BJ (cell line): ENCODE results near the gene CD6. TPM values are rescaled to one million over a fixed set of nuclear protein-coding genes. Genes with fewer than 3 reads are reported as not detected.

ENCODE experiments used
- CTCF ChIA-PET: fragments of 350-600 bp; formaldehyde crosslinking; extraction: SDS; loops from one replicate; lab custom pipeline; 2021; ENCODE audit warnings: antibody characterized with exemption, inconsistent platforms; lab: Yijun Ruan, JAX
- POLR2A ChIA-PET: fragments of 300-600 bp; sonication (Branson Sonifier 250); formaldehyde crosslinking; extraction: SDS; loops from one replicate; lab custom pipeline; 2021; ENCODE audit warnings: antibody characterized with exemption; lab: Charles Lee
- DNase-seq: peaks from one replicate; pipeline ENCODE4 v3.0.0-alpha.2; 2011; ENCODE audit warnings: low read depth
- H3K27me3 ChIP-seq: 2 replicates; pipeline ENCODE4 v1.6.0; 2011; ENCODE audit warnings: low read length; ENCODE audit not compliant: control insufficient read depth, insufficient read depth
- H3K36me3 ChIP-seq: 2 replicates; pipeline ENCODE4 v1.5.1; 2011; ENCODE audit warnings: low read length; ENCODE audit not compliant: control insufficient read depth, insufficient read depth
- H3K4me3 ChIP-seq: 2 replicates; pipeline ENCODE4 v1.5.1; 2011; ENCODE audit warnings: low read depth, mild to moderate bottlenecking, control low read depth, low read length
- CTCF ChIP-seq: IDR thresholded peaks from 2 replicates; pipeline ENCODE4 v1.5.1; 2011; ENCODE audit warnings: low read depth, mild to moderate bottlenecking, control low read depth, inconsistent platforms, low read length, moderate library complexity; ENCODE audit not compliant: insufficient read depth
- polyA plus RNA-seq: library from polyadenylated mRNA; depleted of rRNA; stranded (reverse); fragments of >200 nt; gene quantifications from 2 replicates; pipeline ENCODE4 v1.2.3, GENCODE V29; 2011; rRNA removed
- small RNA-seq: library from RNA; depleted of rRNA; stranded (forward); fragments of <200 nt; gene quantifications from one replicate; pipeline ENCODE3, GENCODE V24; 2012; ENCODE audit warnings: low replicate concordance, low read depth; ENCODE audit not compliant: insufficient read length

Gene CD6
- polyA plus RNA-seq, 1 experiment: not detected

- Histone ChIP-seq H3K36me3 (no peaks in the 10 kb centered on the region), H3K4me3 (no peak overlapping the region), H3K27me3 (peaks cover 3% of the 10 kb centered on the region; the same call in 1 of the 2 replicates)
- no peak for TF ChIP-seq CTCF
- ChIA-PET CTCF (no interaction called here), POLR2A (no interaction called here)
- no peak for DNase-seq
Measured at GRCh38 chr11:61068581-61068980, 97.1 kb downstream of the CD6 start.

- TF ChIP-seq CTCF: no peak
- H3K36me3 ChIP-seq: no peaks in the 10 kb centered on the region
- H3K4me3 ChIP-seq: no peak overlapping the region
- CTCF ChIA-PET: no interaction called here
- no peak for DNase-seq
- H3K27me3 ChIP-seq: peaks cover 3% of the 10 kb centered on the region; the same call in 1 of the 2 replicates
- POLR2A ChIA-PET: no interaction called here
Measured at GRCh38 chr11:61069427-61069826, 97.9 kb downstream of the CD6 start.

Small RNA genes lying within 50 kb of the gene (small RNA-seq; reads per million reads assigned to genes)
- not detected for gene RNU6-933P

Other genes starting within 250 kb of the CD6 start
- gene MS4A18, start 247.0 kb upstream of the CD6 start, polyA plus RNA-seq: not detected in 2 replicates
- gene MS4A15, start 214.8 kb upstream of the CD6 start, polyA plus RNA-seq: not detected in 2 replicates
- not detected in 2 replicates for gene MS4A10, start 186.3 kb upstream of the CD6 start, polyA plus RNA-seq
- 12.5 and 21.2 TPM in 2 replicates for gene CCDC86, start 129.6 kb upstream of the CD6 start, polyA plus RNA-seq
- 0.02 TPM in 2 replicates for gene PTGDR2, start 115.7 kb upstream of the CD6 start, polyA plus RNA-seq
- gene ZP1, start 104.1 kb upstream of the CD6 start, polyA plus RNA-seq: 0.36 and 0.67 TPM in 2 replicates
- 17.6 and 48.6 TPM in 2 replicates for gene PRPF19, start 65.1 kb upstream of the CD6 start, polyA plus RNA-seq
- 46.8 and 70.0 TPM in 2 replicates for gene TMEM109, start 57.5 kb upstream of the CD6 start, polyA plus RNA-seq
- 12.1 and 17.9 TPM in 2 replicates for gene TMEM132A, start 47.2 kb upstream of the CD6 start, polyA plus RNA-seq
- 7.8 and 14.1 TPM in 2 replicates for gene SLC15A3, start 19.5 kb upstream of the CD6 start, polyA plus RNA-seq
- not detected in 2 replicates for gene CD5, start 130.8 kb downstream of the CD6 start, polyA plus RNA-seq
- gene VPS37C, start 189.7 kb downstream of the CD6 start, polyA plus RNA-seq: 8.9 and 17.5 TPM in 2 replicates
- gene PGA3, start 231.8 kb downstream of the CD6 start, polyA plus RNA-seq: not detected in 2 replicates